T47D (cell line): ENCODE measurements around the gene CLTC.

Experiments used
- DNase-seq, 2 experiments: peaks; one replicate each; pipeline versions ENCODE4 v3.0.0 to v3.0.0-alpha.2; 2011 to 2012; ENCODE audit warnings: low read depth in 1 of 2, low spot score in 1 of 2
- JUND ChIP-seq: IDR thresholded peaks from 2 replicates; pipeline ENCODE4 v1.6.1; 2012; ENCODE audit warnings: low read depth
- in situ Hi-C: cut with HindIII; loops from 2 replicates; pipeline ENCODE4 v1.10.0; 2016; ENCODE audit warnings: low sequenced_read_pairs, low pct_unique_long_range_greater_than_20kb

The CLTC gene

GRCh38 chr17:59727817-59728533 is 108.3 kb downstream of the CLTC start:
- no peak for TF ChIP-seq JUND
- DNase-seq, result no peak
- in situ Hi-C loops, result no loop called here

DNA sequence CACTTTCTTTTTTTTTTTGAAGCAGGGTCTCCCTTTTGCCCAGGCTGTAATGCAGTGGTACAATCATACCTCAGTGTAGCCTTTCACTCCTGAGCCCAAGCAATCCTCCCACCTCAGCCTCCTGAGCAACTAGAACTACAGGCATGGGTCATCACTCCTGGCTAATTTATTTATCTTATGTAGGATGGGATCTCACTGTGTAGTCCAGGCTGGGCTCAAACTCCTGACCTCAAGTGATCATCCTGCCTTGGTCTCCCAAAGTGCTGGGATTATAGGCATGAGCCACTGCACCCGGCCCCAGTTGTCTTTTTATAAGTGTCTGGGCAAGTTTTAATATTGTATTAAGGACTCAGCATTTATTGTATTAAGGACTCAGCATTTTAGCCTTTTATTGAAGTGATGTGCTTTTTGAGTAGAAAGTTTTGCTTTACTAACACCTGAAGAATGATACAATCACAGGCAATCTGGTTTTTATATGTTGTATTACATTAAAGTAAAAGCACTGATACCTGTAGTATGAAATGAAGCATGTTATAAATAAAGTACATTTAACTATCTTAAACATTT is 110.7 kb downstream of the CLTC start:
- TF ChIP-seq JUND, result no peak
- no peak for DNase-seq
- in situ Hi-C loops, result no loop called here

DNA sequence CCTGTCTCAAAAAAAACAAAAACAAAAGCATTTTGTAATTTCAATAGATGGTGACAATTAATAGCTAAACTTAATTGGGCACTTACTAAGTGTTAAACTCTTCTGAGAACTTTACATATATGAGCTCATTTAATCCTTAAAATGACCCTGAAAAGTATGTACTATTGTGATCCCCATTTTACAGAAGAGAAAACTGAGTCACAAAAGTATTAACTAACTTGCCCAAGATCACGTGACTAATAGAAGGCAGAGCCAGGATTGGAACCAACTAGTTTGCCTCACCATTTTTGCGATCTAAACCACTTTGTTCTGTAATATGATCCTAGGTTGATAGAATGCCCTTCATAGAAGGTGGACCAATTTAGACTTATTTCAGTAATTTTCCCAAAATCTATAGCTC is 114.0 kb downstream of the CLTC start:
- in situ Hi-C loops, result no loop called here
- TF ChIP-seq JUND, result no peak
- no peak for DNase-seq

GRCh38 chr17:59734226-59734625 is 114.5 kb downstream of the CLTC start:
- no peak for DNase-seq
- no peak for TF ChIP-seq JUND
- in situ Hi-C loops, result no loop called here

GRCh38 chr17:59737324-59737723 is 117.6 kb downstream of the CLTC start:
- TF ChIP-seq JUND, result no peak
- DNase-seq, result no peak
- in situ Hi-C loops, result no loop called here

DNA sequence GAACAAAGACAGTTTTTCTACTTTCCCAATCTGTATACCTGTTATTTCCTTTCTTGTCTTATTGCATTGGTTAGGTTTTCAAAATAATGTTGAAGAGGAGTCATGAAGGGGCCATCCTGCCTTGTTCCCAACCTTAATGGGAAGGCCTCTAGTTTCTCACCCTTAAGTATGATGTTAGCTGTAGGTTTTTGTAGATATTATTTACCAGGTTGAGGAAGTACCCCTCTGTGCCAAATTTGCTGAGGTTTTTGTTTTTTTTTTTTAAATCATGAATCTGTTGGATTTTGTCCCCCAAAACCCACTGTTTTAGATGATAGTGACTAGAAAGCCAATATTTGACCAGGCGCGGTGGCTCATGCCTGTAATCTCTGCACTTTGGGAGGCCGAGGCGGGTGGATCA is 124.1 kb downstream of the CLTC start:
- in situ Hi-C loops, result no loop called here
- DNase-seq, result no peak
- TF ChIP-seq JUND, result no peak

- no peak for DNase-seq
- no peak for TF ChIP-seq JUND
- in situ Hi-C loops, result no loop called here
Measured at GRCh38 chr17:59745040-59745439, 125.3 kb downstream of the CLTC start.
